DMS79 treated with DMSO at 0.1 percent for 48 hours (cell line): ENCODE data around the gene PEX16.

ENCODE experiments used
- DNase-seq: peaks from one replicate; lab custom pipeline; 2025; lab: John Stamatoyannopoulos, UW

The PEX16 gene

DNA sequence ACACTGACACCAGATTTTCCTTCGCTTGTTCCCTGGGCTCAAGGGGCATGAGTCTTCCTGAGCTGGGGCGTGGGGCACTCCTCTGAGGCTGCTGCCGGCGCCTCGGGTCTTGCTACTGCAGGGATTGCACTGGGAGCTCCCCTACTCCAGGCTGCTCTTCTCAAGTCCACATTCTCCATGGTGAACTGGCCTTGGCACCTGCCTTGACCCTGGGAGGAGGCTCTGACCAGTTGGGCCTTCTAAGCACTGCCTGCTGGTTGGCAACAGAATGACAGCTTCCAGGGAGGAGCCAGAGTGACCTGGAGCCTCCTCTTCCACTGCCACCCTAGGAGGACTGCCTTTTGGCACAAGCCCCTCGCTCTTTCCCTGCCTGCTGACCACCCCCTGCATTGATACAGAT lies 20.1 kb downstream of the PEX16 start:
- DNase-seq = no peak

DNA sequence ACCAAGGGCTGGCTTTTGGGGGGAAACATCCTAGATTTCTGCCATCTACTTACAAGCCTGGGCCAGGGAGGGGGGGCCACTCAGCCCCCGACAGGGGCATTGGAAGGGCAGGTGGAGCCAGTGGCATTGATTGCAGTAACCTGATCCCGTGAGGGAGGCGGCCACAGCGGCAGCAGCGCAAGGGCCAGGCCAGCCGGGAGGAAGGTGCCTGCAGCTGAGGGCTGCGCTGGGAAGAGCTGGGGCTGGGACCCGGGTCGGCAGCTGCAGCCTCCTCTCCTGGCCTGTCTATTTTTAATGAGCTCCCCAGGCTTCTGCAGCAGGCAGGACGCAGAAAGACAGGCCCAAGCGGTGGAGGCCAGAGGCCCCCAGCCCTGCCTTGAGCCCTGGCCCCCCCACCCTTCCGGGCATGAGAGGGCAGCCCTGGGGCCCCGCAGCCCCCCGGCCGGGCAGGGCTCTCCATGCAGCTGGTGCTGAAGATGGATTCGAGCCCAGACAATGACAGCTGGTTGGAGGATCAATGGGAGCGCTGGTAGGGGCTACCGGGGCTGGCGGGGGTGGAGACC lies 21.2 kb downstream of the PEX16 start:
- peak; percentile 83 for DNase-seq

DNA sequence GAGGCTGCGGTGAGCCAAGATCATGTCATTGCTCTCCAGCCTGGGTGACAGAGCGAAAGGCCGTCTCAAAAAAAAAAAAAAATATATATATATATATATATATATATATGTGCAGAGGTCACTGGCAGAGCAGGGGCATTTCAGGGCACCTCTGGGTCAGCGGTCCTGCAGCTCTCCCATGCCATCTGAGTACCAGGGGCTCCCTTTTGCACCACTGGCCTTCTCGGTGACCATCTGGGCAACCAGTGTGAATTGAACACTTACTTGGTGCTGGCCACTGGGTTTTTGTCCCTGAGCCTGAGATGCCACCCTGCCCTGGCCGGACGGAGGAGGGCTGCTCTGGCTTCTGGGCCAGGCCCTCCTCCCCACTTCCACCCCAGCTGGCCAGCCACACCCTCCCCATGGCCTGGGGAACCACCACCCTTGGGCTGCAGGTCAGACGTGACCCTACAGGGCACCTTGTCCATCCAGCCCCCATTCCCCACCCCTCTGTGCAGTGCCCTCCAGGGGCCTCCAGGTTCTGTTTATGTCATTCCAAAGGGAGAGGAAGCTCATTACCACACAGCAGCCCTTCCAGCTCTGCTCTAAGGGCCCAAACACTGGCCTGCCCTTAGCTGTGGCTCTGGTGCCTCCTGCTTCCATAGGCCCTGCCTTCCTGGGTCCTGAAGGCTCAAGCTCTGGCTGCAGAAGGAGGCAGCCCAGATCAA lies 22.0 kb downstream of the PEX16 start:
- no peak for DNase-seq

DNA sequence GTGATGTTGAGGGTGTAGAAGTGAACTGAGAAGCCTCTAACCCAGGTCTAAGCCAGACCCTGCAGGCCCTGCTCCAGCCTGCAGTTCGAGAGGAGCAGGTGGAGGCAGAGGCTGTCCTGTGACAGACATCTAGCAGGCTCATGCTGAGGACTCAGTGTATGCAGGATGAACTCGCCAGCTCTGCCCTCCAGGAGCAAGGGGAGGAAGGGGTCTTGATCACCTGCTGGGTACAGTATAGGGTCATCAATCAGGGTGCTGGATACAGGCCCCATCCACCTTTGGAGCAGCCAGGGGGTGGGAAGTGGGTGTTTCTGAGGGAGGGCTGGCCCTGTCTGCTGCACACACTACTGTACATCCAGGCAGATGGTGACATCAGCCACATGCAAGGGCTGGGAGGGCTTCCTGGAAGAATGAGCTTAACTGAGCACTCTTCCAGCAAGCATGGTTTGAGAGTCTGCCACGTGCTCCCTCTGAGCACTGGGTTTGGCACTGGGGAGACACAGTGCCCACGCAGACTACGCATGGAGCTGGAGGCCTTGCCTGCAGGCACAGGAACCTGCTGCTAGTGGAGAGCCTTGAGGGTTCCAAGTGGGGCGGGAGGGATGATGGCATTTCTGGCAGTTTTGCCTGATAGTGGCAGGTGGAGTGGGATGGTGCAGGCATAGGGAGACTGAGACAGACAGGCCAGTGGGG lies 23.0 kb downstream of the PEX16 start:
- DNase-seq = no peak

DNA sequence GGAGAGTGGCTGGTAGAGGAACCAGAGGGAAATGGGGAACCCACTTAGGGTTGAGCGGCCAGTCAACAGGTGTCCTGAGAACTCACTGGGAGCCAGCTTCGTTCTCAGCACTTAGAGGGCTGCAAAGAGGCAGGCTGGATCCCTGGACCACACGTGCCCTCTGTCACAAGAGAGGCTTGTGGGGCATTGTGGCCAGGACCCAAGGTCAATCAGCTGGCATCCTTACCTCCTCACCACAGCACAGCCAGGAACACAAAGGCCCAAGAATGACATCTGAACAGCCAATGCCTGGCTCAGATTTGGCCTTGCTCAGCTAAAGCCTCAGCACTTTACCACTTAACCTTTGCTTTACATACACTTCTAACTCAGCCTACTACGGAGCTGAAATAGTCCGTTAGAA lies 24.8 kb downstream of the PEX16 start:
- no peak for DNase-seq

DNA sequence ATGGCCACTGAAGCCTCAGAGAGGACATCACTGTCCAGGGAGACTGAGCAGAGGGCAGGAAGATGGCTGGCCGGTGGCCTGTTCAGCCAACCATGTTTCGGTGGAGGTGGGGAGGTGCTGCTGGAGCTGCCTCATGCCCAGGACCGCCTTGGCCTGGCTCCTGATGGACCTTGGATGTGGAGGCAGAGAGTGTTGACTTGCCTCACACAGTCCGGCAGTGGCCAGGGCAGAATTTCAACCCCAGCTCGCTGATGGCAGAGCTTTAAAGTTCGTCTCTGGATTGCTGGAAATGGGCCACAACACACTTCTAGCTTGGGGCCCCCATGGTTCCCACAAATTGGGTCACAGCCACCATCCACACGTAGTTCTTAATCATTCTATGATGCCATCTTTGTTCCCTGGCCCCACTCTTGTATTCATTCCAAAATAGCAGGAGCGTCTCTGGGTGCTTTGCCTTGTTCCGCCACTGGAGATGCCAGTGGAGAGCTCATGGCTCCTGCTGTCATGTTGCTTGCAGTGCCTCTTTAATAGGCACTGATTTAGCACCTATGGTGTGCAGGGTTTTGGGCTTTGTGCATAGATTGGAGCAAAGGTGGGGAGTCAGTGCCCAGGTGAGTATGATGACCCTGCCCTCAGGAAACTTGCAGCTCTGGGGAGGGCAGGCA lies 26.7 kb downstream of the PEX16 start:
- no peak for DNase-seq

DNA sequence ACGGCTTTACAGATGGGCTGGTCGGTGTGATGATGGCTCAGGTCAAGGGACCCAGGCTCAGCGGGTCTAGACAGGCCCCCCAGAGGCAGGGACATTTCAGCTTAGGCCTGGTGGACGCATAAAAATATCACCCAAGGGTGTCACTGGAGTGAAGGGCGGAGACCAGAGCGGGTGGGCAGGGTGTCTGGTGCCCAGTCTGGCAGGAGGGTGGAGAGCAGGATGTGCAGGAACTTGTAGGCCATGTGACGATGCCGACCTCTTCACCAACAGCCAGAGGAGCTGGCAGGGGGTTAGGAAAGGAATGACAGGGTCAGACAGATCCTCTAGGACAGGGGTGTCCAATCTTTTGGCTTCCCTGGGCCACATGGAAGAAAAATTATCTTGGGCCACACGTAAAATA lies 27.7 kb downstream of the PEX16 start:
- DNase-seq = no peak

DNA sequence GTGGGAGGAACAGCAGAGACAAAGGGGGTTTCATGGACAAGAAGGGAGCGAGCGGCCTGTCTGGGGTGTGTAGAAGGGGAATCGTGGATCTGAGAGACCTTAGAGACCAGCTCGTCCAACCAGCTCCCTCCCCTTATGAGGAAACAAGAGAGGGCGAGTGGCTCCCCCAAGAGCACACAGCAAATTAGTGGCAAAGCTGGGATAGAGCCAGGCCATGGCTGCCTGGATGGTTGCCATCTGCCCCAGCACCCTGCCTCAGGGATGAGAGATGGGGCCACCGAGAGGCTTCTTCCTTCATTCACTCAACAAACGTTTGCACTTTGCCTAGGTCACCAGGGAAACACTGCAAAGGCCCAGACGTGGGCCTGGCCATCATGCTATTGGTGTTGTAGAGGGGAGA lies 28.1 kb downstream of the PEX16 start:
- DNase-seq = no peak

DNA sequence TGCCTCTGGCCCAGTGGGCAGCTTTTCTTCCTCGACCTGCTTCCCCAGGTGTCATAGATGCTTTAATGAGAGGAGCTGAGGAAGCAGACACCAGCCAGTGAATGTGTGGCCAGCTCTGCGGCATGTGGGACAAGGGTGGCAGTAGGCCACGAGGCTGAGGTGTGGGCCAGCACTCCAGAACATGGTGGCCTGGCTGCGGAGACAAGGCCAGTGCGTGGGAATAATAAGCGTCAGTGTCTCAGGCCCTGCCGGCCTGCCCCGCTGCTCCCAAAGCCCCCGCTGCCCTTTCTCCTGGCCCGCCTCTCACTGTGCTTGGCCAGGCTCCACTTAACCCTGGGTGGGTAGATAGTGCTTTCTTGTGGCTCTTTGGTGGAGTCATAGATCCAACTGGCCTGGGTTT lies 30.1 kb downstream of the PEX16 start:
- no peak for DNase-seq

DNA sequence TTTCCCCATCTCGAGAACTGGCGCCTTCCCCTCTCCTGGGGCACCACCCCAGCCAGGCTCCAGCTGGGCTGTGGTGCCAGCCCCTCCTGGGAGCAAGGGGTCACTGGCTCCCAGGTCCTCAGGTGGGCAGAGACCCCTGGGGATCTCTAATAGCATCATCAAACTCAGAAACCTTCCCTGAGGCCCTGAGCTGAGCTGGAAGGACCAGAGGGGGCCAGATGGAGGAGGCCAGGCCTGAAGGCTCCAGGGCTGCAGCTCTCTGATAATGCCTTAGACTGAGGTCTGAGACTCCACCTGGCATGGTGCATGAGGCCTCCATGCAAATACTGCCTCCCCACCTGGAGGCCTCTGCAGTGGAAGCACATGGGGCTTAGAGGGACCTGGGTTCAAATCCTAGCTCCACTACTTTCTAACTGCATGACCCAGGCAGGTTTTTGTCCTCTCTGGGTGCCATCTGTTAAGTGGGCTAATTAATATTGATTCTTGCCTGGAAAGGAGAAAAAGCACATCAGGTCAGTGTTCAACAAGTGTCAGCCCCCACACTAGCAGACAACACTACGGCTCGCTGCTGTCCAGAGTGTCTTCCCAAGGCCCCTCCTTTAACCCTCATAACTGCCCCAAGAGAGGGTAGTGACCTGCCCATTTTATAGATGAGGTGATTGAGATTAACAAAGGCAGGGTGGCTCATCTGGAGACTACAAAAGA lies 30.7 kb downstream of the PEX16 start:
- DNase-seq = no peak

DNA sequence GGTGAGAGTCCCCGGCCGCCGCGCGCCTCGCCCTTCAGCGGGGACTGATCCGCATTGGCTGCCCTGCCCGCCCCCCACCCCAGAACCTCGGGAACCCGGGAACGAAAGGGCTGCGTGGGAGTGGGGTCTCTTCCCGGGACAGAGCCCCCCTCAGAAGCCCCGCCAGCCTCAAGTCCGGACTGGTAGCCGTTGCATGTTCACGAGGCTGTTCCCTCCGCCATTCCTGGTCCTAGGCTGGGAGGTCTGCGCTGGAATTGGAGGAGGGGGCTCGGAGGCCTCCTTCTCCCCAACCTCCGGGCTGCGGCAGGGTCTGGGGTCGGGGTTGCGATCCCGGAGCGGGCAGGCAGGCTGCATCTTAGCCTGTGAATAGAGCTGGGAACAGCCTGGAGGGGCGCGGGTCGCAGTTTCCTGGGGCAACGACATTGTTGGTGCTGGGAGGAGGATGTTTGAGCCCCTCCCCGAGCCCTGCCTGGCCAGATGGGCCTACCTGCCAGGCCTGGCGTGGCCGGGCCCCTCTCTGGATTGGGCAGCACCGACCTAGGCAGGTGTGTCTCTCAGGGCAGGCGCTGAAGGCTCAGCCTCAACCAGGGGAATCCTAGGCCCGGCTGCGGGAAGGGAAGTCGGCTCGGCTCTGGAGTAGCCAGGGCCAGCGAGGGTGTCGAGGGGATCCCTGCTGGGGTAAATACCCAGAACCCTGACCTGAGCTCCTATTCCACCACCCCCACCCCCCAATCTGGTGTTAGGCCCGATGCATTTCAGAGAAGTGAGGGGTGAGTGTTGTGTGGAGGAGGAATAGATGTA lies 31.6 kb downstream of the PEX16 start:
- peak; percentile 18 for DNase-seq

DNA sequence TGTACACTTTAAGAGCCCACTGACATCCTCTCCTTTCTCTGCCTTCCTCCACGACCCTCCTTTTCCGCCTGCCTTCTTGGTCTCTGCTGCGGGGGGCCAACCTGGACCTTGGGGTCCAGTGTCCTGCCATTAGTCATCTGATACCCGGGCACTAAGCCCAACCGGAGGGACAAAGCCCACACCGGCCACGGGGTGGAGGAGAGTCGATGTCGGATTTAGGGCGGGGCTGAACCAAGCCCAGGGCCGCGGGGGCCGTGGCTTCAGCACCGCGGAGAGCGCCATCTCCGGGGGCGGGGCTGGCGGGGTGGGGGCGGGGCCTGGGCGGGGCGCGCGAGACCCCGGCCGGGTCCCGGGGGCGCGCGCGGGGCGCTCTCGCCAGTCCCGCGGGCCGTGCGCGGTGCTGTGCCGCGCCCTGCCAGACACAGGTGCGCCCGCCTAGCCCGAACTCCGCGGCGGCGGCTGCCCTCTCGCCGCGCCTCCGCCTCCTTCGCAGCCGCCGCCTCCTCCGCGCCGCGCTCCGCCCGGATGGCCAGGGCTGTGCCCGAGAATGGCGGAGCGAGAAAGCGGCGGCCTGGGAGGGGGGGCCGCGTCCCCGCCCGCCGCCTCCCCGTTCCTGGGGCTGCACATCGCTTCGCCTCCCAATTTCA lies 32.3 kb downstream of the PEX16 start, which contains the start of gene MAPK8IP1:
TSS of gene MAPK8IP1 (plus strand) at position 378 of the 647 bp plus-strand sequence. CDS start at position 548, 170 bp downstream.
- peak; percentile 64 for DNase-seq

DNA sequence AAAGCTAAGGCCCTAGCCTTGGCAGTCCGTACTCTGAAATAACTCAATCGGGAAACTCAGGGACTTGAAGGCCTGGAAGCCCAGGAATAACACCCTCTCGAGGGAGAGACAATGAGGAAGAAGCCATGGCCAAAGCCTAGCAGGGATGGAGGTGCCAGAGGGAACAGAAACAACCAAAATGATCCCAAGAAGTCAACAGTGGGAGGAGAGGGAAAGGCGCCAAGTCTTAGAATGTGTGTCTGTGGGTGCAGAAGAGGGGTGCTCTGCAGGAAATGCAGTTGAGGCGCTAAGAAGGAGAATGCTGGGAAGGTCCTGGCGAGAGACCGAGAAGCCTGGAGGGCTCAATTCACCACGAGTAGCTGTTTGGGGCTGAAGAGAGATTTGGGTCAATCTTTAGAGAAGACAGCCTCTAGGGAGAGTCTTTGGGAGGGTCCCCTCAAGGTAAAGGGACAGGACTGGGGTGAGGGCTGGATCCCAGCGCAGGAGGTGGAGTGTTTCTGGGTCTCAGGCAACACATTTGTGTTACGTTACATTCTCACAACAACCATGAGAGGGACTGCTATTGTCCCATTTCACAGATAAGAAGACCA lies 33.0 kb downstream of the PEX16 start:
- DNase-seq = no peak

DNA sequence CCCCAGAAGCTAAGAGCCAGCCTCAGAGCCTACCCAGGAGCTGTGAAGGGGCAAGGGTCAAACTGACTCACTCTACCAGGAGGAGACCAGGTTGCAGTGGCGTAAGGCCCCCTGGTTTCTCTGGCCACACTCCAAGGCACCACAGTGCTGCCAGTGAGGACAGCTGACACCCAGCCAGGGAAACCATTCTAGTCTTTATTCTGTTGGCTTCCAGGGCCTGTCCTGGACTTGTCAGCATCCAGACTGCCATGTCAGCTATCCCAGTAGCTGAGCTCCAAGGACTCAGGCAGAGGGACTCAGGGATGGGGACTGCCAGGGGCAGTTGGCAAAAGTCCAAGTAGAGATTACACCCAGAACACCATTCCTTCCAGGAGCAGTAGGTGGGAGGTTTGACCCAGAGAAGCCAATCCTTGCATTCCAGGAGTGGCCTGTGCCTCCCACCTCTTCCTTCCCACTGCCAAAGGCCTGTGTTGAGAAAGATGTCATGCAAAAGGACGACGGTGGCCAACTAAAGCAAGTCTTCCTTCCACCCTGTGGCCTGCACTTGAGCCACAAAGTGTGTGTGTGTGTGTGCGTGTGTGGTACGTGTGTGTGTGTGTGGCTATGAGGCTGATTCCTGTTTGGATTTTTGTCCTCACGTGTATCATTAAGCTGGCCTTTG lies 35.8 kb downstream of the PEX16 start:
- DNase-seq = peak; percentile 17

DNA sequence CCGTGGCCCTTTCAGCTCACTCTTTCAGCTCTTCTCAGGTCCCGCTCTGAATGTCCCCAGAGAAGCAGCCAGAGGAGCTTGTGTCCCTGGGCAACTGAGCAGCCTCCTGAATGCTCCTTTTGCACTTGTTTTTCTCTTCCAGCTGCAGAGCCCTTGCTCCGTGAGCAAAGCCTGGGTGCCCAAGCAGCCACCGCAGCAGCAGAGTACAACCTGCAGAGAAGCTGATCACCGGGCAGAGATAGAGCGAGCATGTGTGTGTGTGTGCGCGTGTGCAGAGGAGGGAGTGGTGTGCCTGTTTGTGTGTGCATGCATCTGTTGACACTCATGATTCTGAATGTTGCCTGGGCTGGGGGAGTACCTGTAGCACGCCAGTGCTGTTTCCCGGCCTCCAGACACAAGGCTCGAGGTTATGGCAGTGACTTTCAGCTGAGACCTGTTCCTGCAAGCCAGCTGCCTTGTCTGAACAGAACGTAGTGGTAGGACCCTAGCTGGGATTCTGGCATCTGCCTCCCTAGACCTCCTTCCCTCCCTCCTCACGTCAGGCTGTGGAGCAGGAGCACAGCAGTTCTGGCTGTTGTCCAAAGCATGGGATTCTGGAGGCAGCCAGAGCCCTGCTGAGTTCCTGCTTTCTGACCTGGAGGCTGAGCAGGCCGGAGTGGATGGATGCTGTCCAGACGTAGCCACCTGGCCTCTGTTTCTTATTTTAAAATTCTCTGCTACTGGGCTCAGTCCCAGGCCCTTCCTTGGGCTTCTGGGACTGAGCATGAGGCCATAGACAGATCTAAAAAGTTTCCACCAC lies 36.7 kb downstream of the PEX16 start:
- DNase-seq = peak; percentile 25

DNA sequence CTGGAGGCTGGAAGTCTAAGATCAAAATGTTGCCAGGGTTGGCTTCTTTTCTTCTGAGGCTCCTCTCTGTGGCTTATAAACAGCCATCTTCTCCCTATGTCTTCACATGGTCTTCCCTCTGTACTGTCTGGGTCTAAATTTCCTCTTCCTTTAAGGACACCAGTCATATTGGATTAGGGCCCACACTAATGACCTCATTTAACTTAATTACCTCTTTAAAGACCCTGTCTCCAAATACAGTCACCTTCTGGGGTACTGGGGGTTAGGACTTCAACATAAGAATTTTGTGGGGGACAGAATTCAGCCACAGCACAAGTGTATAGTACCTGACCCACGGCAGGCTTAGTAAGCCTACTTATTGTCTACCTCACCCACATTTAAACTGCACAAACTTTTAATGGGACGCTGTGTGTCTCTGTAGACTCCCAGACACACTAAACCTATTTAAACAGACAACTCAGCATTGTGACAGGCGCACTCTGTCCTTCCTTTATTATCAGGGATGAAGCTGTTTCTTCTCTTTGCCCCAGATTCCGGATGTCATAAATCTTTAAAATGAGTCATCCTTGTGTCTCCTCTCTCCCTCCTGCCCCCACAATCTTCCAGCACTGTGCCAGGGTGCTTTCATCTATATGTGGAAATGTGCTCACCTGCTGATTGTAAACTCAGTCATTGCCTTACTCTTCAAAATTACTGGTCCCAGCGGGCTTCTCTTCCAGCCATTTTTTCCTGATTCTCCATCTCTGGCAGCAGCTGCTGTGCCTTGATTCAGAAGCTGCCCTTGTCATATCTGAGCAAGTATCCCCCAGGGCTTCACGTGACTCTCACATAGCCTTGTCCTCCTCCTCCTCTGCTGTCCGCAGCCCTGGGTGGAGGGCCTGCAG lies 37.6 kb downstream of the PEX16 start:
- DNase-seq = no peak

DNA sequence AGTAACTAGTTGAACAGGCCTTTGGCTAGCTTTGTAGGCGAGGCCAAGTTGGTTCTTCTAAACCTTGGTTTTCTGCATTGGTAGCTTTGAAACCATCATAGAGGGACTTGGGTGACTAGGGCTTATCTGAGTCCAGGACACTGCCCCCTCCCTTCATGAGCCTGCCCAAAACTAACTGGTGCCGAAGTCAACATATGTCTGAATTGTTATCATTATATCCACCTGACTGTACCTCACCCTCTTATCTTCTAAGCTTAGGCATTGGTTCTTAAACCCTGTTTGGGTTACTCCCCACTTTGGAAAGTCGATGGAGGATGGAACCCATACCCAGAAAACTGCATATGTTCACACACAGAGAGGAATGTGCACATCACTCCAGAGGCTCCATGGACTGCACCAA lies 39.8 kb downstream of the PEX16 start:
- no peak for DNase-seq

DNA sequence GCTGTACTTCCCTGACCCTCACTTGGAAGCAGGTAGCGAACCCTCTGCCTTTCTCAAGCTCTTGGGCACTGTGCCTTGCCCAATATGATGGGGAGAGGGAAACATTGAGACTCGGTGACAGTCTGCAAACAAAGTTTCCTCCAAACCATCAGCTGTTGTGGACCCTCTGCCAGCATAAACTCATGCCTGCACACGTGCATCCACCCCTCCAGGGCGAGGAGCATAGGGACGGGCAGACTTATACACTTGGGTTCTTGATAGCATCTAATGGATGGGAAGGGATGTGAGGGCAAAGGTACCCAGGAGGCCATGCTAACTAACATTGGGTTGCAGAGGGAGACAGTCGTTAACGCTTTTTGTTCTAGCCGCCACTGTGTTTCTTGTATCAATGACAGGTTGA lies 40.5 kb downstream of the PEX16 start:
- DNase-seq = no peak
